HG03575 (cell line): ENCODE data around the gene TMEM98.
"Not testable (repeated sequence)": the region's sequence is repeated elsewhere in the genome, so short reads cannot be mapped to it uniquely, and the experiment has no call there.

ENCODE experiments used
- ATAC-seq: cut with Tn5 transposase; IDR thresholded peaks from one replicate; pipeline ENCODE4 v1.9.1; 2021; ENCODE audit not compliant: unreplicated experiment, insufficient number of reproducible peaks, low FRiP score; ENCODE audit errors: extremely low read depth

The TMEM98 gene

GRCh38 chr17:32962320-32962711, 34.4 kb downstream of the TMEM98 start:
- no peak for ATAC-seq

- no peak for ATAC-seq
Observed at GRCh38 chr17:32964541-32964940, 36.6 kb downstream of the TMEM98 start.

- not testable (repeated sequence) for ATAC-seq
Observed at GRCh38 chr17:32969231-32969630, 41.3 kb downstream of the TMEM98 start.

GRCh38 chr17:32970281-32970680, 42.3 kb downstream of the TMEM98 start:
- no peak for ATAC-seq

- ATAC-seq, result no peak
Observed at GRCh38 chr17:32971171-32971570, 43.2 kb downstream of the TMEM98 start.

GRCh38 chr17:32976131-32976530, 48.2 kb downstream of the TMEM98 start:
- no peak for ATAC-seq

- no peak for ATAC-seq
Observed at GRCh38 chr17:32976605-32977004, 48.7 kb downstream of the TMEM98 start.

- no peak for ATAC-seq
Observed at GRCh38 chr17:32980230-32980629, 52.3 kb downstream of the TMEM98 start.

GRCh38 chr17:32981611-32982010, 53.7 kb downstream of the TMEM98 start:
- ATAC-seq, result not testable (repeated sequence)

GRCh38 chr17:32985050-32985756, 57.2 kb downstream of the TMEM98 start:
- ATAC-seq, result no peak

- not testable (repeated sequence) for ATAC-seq
Observed at GRCh38 chr17:32987453-32987805, 59.5 kb downstream of the TMEM98 start.

- ATAC-seq, result not testable (repeated sequence)
Observed at GRCh38 chr17:32987868-32988267, 59.9 kb downstream of the TMEM98 start.

- no peak for ATAC-seq
Observed at GRCh38 chr17:32988481-32989101, 60.6 kb downstream of the TMEM98 start.

GRCh38 chr17:32992321-32993033, 64.5 kb downstream of the TMEM98 start:
- no peak for ATAC-seq

GRCh38 chr17:32993977-32994376, 66.0 kb downstream of the TMEM98 start:
- no peak for ATAC-seq
